Measurements from ENCODE around the gene HS2ST1.

The HS2ST1 gene

GRCh38 chr1:87086120-87086519 is 171.7 kb downstream of the HS2ST1 start (continued):
- TF ChIP-seq CSRNP3 (CRISPR knock-in tag; IDR thresholded peaks at IDR 0.05) (no peak), ARNTL (CRISPR knock-in tag; IDR thresholded peaks at IDR 0.05; ENCODE audit: borderline replicate concordance, low read depth) (no peak)

DNA sequence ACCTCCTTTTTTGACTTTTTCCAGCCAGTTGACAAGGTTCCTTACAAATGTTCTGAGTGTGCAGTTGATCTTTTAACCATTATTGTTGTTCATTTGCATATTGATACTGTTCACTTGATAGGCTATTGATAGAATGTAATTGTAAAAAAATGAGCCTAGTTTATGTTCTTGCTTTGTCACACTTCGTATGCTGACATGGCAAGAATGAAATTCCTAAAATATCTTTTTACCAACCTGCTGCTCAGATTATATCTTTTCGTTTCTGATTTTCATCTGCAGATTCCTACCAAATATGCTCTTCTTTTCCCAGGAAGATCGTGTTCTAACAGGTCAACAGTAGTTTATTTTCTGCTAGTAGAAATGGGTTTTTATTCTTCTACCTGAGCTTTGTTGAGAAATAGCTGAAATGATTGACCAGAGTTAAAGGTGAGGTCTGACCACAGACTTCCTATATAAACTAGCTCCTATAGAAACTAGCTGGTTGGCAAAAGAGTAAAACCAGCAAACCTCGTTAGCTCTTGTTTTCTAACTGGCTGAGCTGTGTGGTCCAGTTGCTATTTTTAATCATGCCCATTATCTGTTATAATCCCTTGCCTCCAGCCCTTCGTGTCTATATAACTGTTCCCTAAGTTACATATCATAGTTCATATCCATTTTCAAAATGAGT is 174.8 kb downstream of the HS2ST1 start:
- ATAC-seq: no peak
- TF ChIP-seq ISL1 (CRISPR knock-in tag; IDR thresholded peaks at IDR 0.05) (no peak), ESRRG (CRISPR knock-in tag; IDR thresholded peaks at IDR 0.05) (no peak), CREB5 (CRISPR knock-in tag; IDR thresholded peaks at IDR 0.05; ENCODE audit: low read depth) (no peak), ARNTL (CRISPR knock-in tag; IDR thresholded peaks at IDR 0.05; ENCODE audit: borderline replicate concordance, low read depth) (no peak), SNAI2 (CRISPR knock-in tag; IDR thresholded peaks at IDR 0.05) (no peak), ZNF8 (CRISPR knock-in tag; IDR thresholded peaks at IDR 0.05) (no peak), OSR1 (CRISPR knock-in tag; IDR thresholded peaks at IDR 0.05) (no peak), ZC3H10 (CRISPR knock-in tag; IDR thresholded peaks at IDR 0.05) (no peak), PPARA (CRISPR knock-in tag; IDR thresholded peaks at IDR 0.05; ENCODE audit: borderline replicate concordance) (no peak), GLIS3 (CRISPR knock-in tag; IDR thresholded peaks at IDR 0.05) (no peak), ZFP30 (CRISPR knock-in tag; IDR thresholded peaks at IDR 0.05) (no peak), ZFP3 (CRISPR knock-in tag; IDR thresholded peaks at IDR 0.05) (no peak)
- TF ChIP-seq, protein P1, sequence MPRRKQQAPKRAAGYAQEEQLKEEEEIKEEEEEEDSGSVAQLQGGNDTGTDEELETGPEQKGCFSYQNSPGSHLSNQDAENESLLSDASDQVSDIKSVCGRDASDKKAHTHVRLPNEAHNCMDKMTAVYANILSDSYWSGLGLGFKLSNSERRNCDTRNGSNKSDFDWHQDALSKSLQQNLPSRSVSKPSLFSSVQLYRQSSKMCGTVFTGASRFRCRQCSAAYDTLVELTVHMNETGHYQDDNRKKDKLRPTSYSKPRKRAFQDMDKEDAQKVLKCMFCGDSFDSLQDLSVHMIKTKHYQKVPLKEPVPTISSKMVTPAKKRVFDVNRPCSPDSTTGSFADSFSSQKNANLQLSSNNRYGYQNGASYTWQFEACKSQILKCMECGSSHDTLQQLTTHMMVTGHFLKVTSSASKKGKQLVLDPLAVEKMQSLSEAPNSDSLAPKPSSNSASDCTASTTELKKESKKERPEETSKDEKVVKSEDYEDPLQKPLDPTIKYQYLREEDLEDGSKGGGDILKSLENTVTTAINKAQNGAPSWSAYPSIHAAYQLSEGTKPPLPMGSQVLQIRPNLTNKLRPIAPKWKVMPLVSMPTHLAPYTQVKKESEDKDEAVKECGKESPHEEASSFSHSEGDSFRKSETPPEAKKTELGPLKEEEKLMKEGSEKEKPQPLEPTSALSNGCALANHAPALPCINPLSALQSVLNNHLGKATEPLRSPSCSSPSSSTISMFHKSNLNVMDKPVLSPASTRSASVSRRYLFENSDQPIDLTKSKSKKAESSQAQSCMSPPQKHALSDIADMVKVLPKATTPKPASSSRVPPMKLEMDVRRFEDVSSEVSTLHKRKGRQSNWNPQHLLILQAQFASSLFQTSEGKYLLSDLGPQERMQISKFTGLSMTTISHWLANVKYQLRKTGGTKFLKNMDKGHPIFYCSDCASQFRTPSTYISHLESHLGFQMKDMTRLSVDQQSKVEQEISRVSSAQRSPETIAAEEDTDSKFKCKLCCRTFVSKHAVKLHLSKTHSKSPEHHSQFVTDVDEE (CRISPR knock-in tag; IDR thresholded peaks at IDR 0.05): no peak
- TF ChIP-seq, protein P2, sequence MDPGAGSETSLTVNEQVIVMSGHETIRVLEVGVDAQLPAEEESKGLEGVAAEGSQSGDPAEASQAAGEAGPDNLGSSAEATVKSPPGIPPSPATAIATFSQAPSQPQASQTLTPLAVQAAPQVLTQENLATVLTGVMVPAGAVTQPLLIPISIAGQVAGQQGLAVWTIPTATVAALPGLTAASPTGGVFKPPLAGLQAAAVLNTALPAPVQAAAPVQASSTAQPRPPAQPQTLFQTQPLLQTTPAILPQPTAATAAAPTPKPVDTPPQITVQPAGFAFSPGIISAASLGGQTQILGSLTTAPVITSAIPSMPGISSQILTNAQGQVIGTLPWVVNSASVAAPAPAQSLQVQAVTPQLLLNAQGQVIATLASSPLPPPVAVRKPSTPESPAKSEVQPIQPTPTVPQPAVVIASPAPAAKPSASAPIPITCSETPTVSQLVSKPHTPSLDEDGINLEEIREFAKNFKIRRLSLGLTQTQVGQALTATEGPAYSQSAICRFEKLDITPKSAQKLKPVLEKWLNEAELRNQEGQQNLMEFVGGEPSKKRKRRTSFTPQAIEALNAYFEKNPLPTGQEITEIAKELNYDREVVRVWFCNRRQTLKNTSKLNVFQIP (CRISPR knock-in tag; IDR thresholded peaks at IDR 0.05; ENCODE audit: borderline replicate concordance, low read depth): no peak
- TF ChIP-seq, protein P3, sequence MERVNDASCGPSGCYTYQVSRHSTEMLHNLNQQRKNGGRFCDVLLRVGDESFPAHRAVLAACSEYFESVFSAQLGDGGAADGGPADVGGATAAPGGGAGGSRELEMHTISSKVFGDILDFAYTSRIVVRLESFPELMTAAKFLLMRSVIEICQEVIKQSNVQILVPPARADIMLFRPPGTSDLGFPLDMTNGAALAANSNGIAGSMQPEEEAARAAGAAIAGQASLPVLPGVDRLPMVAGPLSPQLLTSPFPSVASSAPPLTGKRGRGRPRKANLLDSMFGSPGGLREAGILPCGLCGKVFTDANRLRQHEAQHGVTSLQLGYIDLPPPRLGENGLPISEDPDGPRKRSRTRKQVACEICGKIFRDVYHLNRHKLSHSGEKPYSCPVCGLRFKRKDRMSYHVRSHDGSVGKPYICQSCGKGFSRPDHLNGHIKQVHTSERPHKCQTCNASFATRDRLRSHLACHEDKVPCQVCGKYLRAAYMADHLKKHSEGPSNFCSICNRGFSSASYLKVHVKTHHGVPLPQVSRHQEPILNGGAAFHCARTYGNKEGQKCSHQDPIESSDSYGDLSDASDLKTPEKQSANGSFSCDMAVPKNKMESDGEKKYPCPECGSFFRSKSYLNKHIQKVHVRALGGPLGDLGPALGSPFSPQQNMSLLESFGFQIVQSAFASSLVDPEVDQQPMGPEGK (CRISPR knock-in tag; IDR thresholded peaks at IDR 0.05; ENCODE audit: borderline replicate concordance): no peak

- no peak for ATAC-seq
- TF ChIP-seq BACH2 (CRISPR knock-in tag; IDR thresholded peaks at IDR 0.05; ENCODE audit: borderline replicate concordance): no peak
- TF ChIP-seq ZNF8 (CRISPR knock-in tag; IDR thresholded peaks at IDR 0.05): no peak
- TF ChIP-seq PPARA (CRISPR knock-in tag; IDR thresholded peaks at IDR 0.05; ENCODE audit: borderline replicate concordance): no peak
- TF ChIP-seq TOX (CRISPR knock-in tag; IDR thresholded peaks at IDR 0.05; ENCODE audit: borderline replicate concordance): no peak
- TF ChIP-seq, protein P1 (CRISPR knock-in tag; IDR thresholded peaks at IDR 0.05): no peak
- TF ChIP-seq ZC3H10 (CRISPR knock-in tag; IDR thresholded peaks at IDR 0.05): no peak
- TF ChIP-seq, protein P3 (CRISPR knock-in tag; IDR thresholded peaks at IDR 0.05; ENCODE audit: borderline replicate concordance): no peak
- TF ChIP-seq ZFP30 (CRISPR knock-in tag; IDR thresholded peaks at IDR 0.05): no peak
- TF ChIP-seq CSDC2 (CRISPR knock-in tag; IDR thresholded peaks at IDR 0.05): no peak
- TF ChIP-seq ZNF70 (CRISPR knock-in tag; IDR thresholded peaks at IDR 0.05): no peak
- TF ChIP-seq TCF4 (CRISPR knock-in tag; IDR thresholded peaks at IDR 0.05; ENCODE audit: borderline replicate concordance): no peak
- TF ChIP-seq GLIS3 (CRISPR knock-in tag; IDR thresholded peaks at IDR 0.05): no peak
- no peak for TF ChIP-seq ARNTL (CRISPR knock-in tag; IDR thresholded peaks at IDR 0.05; ENCODE audit: borderline replicate concordance, low read depth)
- TF ChIP-seq CSRNP3 (CRISPR knock-in tag; IDR thresholded peaks at IDR 0.05): no peak
- no peak for TF ChIP-seq ZFP3 (CRISPR knock-in tag; IDR thresholded peaks at IDR 0.05)
These were observed 175.4 kb downstream of the HS2ST1 start for GRCh38 chr1:87089823-87090222.

Measured in SK-N-SH treated with all-trans-retinoic acid at 6 μM for 48 hours (cell line).